CD4-positive, alpha-beta T cell (primary cell): Measurements from ENCODE around the gene CORIN. TPM values are rescaled to one million over a fixed set of nuclear protein-coding genes. Genes with fewer than 3 reads are reported as not detected.

Experiments used
- ATAC-seq: fragments of 200-7000 bp; cut with Tn5 transposase; one replicate; pipeline ENCODE4 v1.10.0; 2022; ENCODE audit warnings: mild to moderate bottlenecking; ENCODE audit not compliant: poor library complexity
- CTCF ChIA-PET: fragments of 350-600 bp; sonication (Branson Sonifier 250); formaldehyde crosslinking; loops from one replicate; lab custom pipeline; 2021; ENCODE audit warnings: antibody characterized with exemption, inconsistent platforms; lab: Charles Lee
- POLR2A ChIA-PET: fragments of 350-600 bp; sonication (Branson Sonifier 250); formaldehyde crosslinking; loops from one replicate; lab custom pipeline; 2021; ENCODE audit warnings: antibody characterized with exemption, inconsistent platforms; lab: Charles Lee
- DNase-seq, 14 experiments: peaks; one replicate each; pipeline ENCODE4 v3.0.0-alpha.2; 2013 to 2020; ENCODE audit warnings: mixed read lengths in 2 of 14
- H3K27ac ChIP-seq, 2 donors: one replicate each; pipeline versions ENCODE4 v1.5.1 to v1.7.0; 2013; ENCODE audit warnings: low read length in 2 of 2, low read depth in 1 of 2, mild to moderate bottlenecking in 1 of 2
- H3K27me3 ChIP-seq, 2 experiments: 1 replicate in 1 of 2; 2 replicates in 1 of 2; pipeline versions ENCODE4 v1.6.1 to v1.7.0; 2013; ENCODE audit warnings: low read length in 2 of 2, control low read depth in 1 of 2, mild to moderate bottlenecking in 1 of 2, moderate library complexity in 1 of 2; ENCODE audit not compliant: insufficient read depth in 2 of 2, control insufficient read depth in 1 of 2
- H3K36me3 ChIP-seq: one replicate; pipeline ENCODE4 v1.6.1; 2013; ENCODE audit warnings: low read length, control low read depth; ENCODE audit not compliant: insufficient read depth
- H3K4me1 ChIP-seq: one replicate; pipeline ENCODE4 v1.6.1; 2013; ENCODE audit warnings: low read length, control low read depth; ENCODE audit not compliant: insufficient read depth
- H3K4me3 ChIP-seq: one replicate; pipeline ENCODE4 v1.5.1; 2013; ENCODE audit warnings: mild to moderate bottlenecking, low read length, moderate library complexity
- H3K9me3 ChIP-seq, 2 experiments: 1 replicate in 1 of 2; 2 replicates in 1 of 2; pipeline versions ENCODE4 v1.6.1 to v1.7.0; 2013; ENCODE audit warnings: low read length in 2 of 2, mild to moderate bottlenecking in 2 of 2, control low read depth in 1 of 2, moderate library complexity in 1 of 2; ENCODE audit not compliant: control insufficient read depth in 1 of 2, insufficient read depth in 1 of 2
- H3K27ac Mint-ChIP-seq: one replicate; pipeline ENCODE4 v1.8.0; 2020; ENCODE audit warnings: mixed read lengths
- H3K27me3 Mint-ChIP-seq: one replicate; pipeline ENCODE4 v1.8.0; 2021; ENCODE audit warnings: mixed read lengths
- H3K36me3 Mint-ChIP-seq: one replicate; pipeline ENCODE4 v1.8.0; 2021; ENCODE audit warnings: low read depth, mixed read lengths
- H3K4me1 Mint-ChIP-seq: one replicate; pipeline ENCODE4 v1.8.0; 2021; ENCODE audit warnings: low read depth, mixed read lengths
- H3K4me3 Mint-ChIP-seq: one replicate; pipeline ENCODE4 v1.8.0; 2020; ENCODE audit warnings: mild to moderate bottlenecking, mixed read lengths
- H3K9me3 Mint-ChIP-seq: one replicate; pipeline ENCODE4 v1.8.0; 2020; ENCODE audit warnings: mixed read lengths
- intact Hi-C, 2 experiments: fragments of 100-400 bp; cut with DNase I in 1 of 2; cut with micrococcal nuclease in 1 of 2; formaldehyde crosslinking; loops; one replicate each; pipeline versions ENCODE4 v1.15.1 to v1.9.0; 2023 to 2025; cut with DNase I, micrococcal nuclease
- total RNA-seq, 174 experiments: library from RNA in 2 of 174; stranded (reverse) in 2 of 174; gene quantifications; one replicate each; pipeline ENCODE4 v1.2.3 and lab custom pipeline; 2021 to 2026
- TF ChIP-seq, protein P1 (sequence below): fragments of 200-600 bp; IDR thresholded peaks from one replicate; pipeline ENCODE4 v1.8.0; 2022; ENCODE audit warnings: antibody characterized with exemption, mild to moderate bottlenecking

Gene CORIN
- total RNA-seq, 2 experiments from 2014 or later = 0.14 TPM; not detected in 1

DNA sequence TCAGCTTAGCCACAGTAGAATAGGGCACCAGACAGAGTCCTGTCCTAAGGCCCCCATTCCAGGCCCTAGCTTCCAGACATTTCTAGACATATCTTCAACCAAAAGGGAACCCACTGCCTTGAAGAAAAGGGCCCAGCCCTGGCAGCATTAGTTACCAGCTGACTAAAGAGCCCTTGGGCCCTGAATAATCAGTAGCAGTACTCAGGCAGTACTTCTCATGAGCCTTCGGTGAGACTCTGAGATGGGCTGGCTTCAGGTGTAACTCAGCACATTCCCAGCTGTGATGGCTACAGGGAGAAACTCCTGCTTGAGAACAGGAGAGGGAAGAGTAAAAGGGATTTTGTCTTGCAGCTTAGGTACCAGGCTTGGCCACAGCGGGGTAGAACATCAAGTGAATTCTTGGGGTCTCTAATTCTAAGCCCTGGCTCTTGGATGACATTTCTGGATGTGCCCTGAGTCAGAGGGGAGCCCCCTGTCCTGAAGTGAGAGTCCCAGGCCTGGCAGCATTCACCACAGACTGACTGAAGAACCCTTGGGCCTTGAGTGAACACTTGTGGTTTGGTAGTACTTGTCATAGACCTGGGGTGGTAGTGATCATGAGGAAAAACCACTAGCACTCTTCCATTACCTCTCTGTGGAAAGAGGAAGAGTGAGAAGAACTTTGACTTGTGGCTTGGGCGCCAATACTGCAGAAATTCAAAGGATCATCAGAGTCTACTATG is 182.7 kb downstream of the CORIN start:
- TF ChIP-seq, protein P1, sequence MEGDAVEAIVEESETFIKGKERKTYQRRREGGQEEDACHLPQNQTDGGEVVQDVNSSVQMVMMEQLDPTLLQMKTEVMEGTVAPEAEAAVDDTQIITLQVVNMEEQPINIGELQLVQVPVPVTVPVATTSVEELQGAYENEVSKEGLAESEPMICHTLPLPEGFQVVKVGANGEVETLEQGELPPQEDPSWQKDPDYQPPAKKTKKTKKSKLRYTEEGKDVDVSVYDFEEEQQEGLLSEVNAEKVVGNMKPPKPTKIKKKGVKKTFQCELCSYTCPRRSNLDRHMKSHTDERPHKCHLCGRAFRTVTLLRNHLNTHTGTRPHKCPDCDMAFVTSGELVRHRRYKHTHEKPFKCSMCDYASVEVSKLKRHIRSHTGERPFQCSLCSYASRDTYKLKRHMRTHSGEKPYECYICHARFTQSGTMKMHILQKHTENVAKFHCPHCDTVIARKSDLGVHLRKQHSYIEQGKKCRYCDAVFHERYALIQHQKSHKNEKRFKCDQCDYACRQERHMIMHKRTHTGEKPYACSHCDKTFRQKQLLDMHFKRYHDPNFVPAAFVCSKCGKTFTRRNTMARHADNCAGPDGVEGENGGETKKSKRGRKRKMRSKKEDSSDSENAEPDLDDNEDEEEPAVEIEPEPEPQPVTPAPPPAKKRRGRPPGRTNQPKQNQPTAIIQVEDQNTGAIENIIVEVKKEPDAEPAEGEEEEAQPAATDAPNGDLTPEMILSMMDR = no peak
- no peaks in the 10 kb centered on the region for H3K4me1 Mint-ChIP-seq
- no peaks in the 10 kb centered on the region for H3K9me3 ChIP-seq
- H3K4me1 ChIP-seq = no peaks in the 10 kb centered on the region
- no peak overlapping the region for H3K4me3 ChIP-seq
- ATAC-seq (no peak), DNase-seq (no peak)
- no peak overlapping the region for H3K4me3 Mint-ChIP-seq
- CTCF ChIA-PET = no interaction called here
- H3K9me3 Mint-ChIP-seq = no peaks in the 10 kb centered on the region
- H3K27me3 Mint-ChIP-seq = no peaks in the 10 kb centered on the region
- H3K36me3 Mint-ChIP-seq = no peaks in the 10 kb centered on the region
- H3K36me3 ChIP-seq = no peaks in the 10 kb centered on the region
- no peak overlapping the region for H3K27ac Mint-ChIP-seq
- POLR2A ChIA-PET = no interaction called here
- H3K27me3 ChIP-seq = no peaks in the 10 kb centered on the region
- intact Hi-C loops = no loop called here
- no peak overlapping the region for H3K27ac ChIP-seq

DNA sequence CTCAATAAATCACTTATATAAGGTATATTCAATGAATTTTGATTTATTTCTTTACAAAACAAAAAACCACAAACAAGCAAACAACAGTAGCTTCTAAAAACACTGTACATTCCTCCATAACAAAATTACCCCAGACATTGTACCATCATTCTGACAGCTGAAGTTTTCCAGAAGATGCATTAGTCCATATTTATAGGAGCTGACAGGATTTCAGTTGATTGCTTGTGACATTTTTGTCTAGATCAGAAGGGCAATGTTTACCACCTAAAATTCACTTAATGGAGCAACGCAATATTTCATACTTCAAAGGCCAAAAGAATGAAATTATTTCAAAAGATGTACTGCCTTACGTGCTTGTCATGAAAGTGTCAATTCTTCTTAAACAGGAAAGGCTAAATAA is 185.8 kb downstream of the CORIN start:
- no peak for DNase-seq
- H3K9me3 ChIP-seq = no peaks in the 10 kb centered on the region
- no peaks in the 10 kb centered on the region for H3K9me3 Mint-ChIP-seq
- no peaks in the 10 kb centered on the region for H3K36me3 Mint-ChIP-seq
- TF ChIP-seq, protein P1 = no peak
- H3K36me3 ChIP-seq = no peaks in the 10 kb centered on the region
- H3K4me3 Mint-ChIP-seq = no peak overlapping the region
- no peaks in the 10 kb centered on the region for H3K4me1 ChIP-seq
- H3K4me1 Mint-ChIP-seq = no peaks in the 10 kb centered on the region
- peaks cover 0 to 2% of the 10 kb centered on the region in 2 experiments for H3K27me3 ChIP-seq
- ChIA-PET POLR2A (no interaction called here), CTCF (no interaction called here)
- peaks cover 8% of the 10 kb centered on the region for H3K27me3 Mint-ChIP-seq
- intact Hi-C loops = no loop called here
- ATAC-seq = no peak
- no peak overlapping the region for H3K4me3 ChIP-seq
- H3K27ac Mint-ChIP-seq = no peak overlapping the region
- no peak overlapping the region for H3K27ac ChIP-seq

DNA sequence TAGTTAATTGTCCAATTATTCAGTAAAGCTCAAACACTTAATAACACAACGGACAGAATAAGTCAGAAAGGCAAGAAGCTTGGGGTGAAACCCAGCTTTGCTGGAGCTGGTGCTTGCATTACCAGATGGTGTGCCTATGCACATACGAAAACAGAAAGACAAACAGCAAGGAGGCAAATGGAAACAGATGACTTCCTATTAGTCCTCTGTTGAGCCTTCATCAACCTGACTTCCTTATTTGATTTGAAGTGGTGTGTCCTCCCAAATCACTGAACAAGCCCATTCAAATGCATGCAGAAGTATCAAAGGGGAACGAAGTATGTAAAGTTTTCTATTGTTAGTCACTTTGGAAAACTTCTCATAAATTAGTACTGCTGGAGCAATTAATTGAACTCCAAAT is 186.6 kb downstream of the CORIN start:
- Histone ChIP-seq H3K36me3 (no peaks in the 10 kb centered on the region), H3K4me3 (no peak overlapping the region), H3K4me1 (no peaks in the 10 kb centered on the region), H3K27me3 (peaks cover 0 to 2% of the 10 kb centered on the region in 2 experiments), H3K27ac (no peak overlapping the region), H3K9me3 (no peaks in the 10 kb centered on the region)
- peaks cover 8% of the 10 kb centered on the region for H3K27me3 Mint-ChIP-seq
- DNase-seq (no peak), ATAC-seq (no peak)
- H3K27ac Mint-ChIP-seq = no peak overlapping the region
- ChIA-PET CTCF (no interaction called here), POLR2A (no interaction called here)
- H3K4me1 Mint-ChIP-seq = no peaks in the 10 kb centered on the region
- no peak overlapping the region for H3K4me3 Mint-ChIP-seq
- intact Hi-C loops = no loop called here
- TF ChIP-seq, protein P1 = no peak
- no peaks in the 10 kb centered on the region for H3K36me3 Mint-ChIP-seq
- no peaks in the 10 kb centered on the region for H3K9me3 Mint-ChIP-seq
